PC-9 (cell line): ENCODE results near the gene UVRAG. TPM values are rescaled to one million over a fixed set of nuclear protein-coding genes. Genes with fewer than 3 reads are reported as not detected.

ENCODE experiments used
- BruUV-seq: library from RNA; stranded (reverse); fragments of 400-500 nt; replicated peaks from 2 replicates; lab custom pipeline; 2021; lab: Mats Ljungman, UMichigan
- CTCF ChIA-PET: fragments of 300-600 bp; sonication (Branson Sonifier 250); formaldehyde crosslinking; loops from one replicate; lab custom pipeline; 2022; ENCODE audit warnings: antibody characterized with exemption; lab: Charles Lee
- POLR2A ChIA-PET: fragments of 300-600 bp; sonication (Branson Sonifier 250); formaldehyde crosslinking; loops from one replicate; lab custom pipeline; 2022; ENCODE audit warnings: antibody characterized with exemption; ENCODE audit not compliant: unreplicated experiment; lab: Charles Lee
- DNase-seq, 2 experiments: peaks; one replicate each; pipeline versions ENCODE4 v3.0.0 to v3.0.0-alpha.2; 2015 to 2022; ENCODE audit warnings: mixed read lengths in 1 of 2
- H2AFZ ChIP-seq: fragments of 200-600 bp; sonication (generic); 2 replicates; pipeline ENCODE4 v1.8.1; 2017; ENCODE audit warnings: antibody characterized with exemption
- H3F3A ChIP-seq: fragments of 200-600 bp; sonication (generic); 2 replicates; pipeline ENCODE4 v1.8.1; 2017; ENCODE audit warnings: antibody characterized with exemption, mild to moderate bottlenecking, low read depth; ENCODE audit not compliant: insufficient read depth
- H3K27ac ChIP-seq: fragments of 200-600 bp; sonication (generic); 2 replicates; pipeline ENCODE4 v1.6.1; 2016; ENCODE audit warnings: mixed run types
- H3K27me3 ChIP-seq: fragments of 200-600 bp; sonication (generic); 2 replicates; pipeline ENCODE4 v1.6.1; 2016; ENCODE audit warnings: low read depth, mixed run types; ENCODE audit not compliant: insufficient read depth
- H3K36me3 ChIP-seq: fragments of 200-600 bp; sonication (generic); 2 replicates; pipeline ENCODE4 v1.6.1; 2016; ENCODE audit warnings: low read depth, mixed run types
- H3K4me1 ChIP-seq: fragments of 200-600 bp; sonication (generic); replicated peaks from 2 replicates; pipeline ENCODE4 v1.6.1; 2016; ENCODE audit warnings: mixed run types; ENCODE audit not compliant: insufficient read depth
- H3K4me2 ChIP-seq: fragments of 200-600 bp; sonication (generic); 2 replicates; pipeline ENCODE4 v1.6.1; 2017; ENCODE audit warnings: mixed run types
- H3K4me3 ChIP-seq: fragments of 200-600 bp; sonication (generic); 2 replicates; pipeline ENCODE4 v1.6.1; 2016; ENCODE audit warnings: mixed run types
- H3K79me2 ChIP-seq: fragments of 200-600 bp; sonication (generic); 2 replicates; pipeline ENCODE4 v1.6.1; 2017; ENCODE audit warnings: low read depth, mixed run types
- H3K9me2 ChIP-seq: fragments of 200-600 bp; sonication (generic); 2 replicates; pipeline ENCODE4 v1.8.1; 2017; ENCODE audit warnings: mild to moderate bottlenecking; ENCODE audit not compliant: insufficient read depth
- H3K9me3 ChIP-seq: fragments of 200-600 bp; sonication (generic); 2 replicates; pipeline ENCODE4 v1.8.1; 2016; ENCODE audit warnings: low read depth; ENCODE audit not compliant: insufficient read depth
- H4K20me1 ChIP-seq: fragments of 200-600 bp; sonication (generic); 2 replicates; pipeline ENCODE4 v1.8.1; 2017; ENCODE audit not compliant: insufficient read depth
- EZH2 ChIP-seq: fragments of 200-600 bp; sonication (generic); IDR thresholded peaks from 2 replicates; pipeline ENCODE4 v1.8.0; 2017; ENCODE audit warnings: antibody characterized with exemption, low read depth
- intact Hi-C: fragments of 100-400 bp; cut with micrococcal nuclease; formaldehyde crosslinking; loops from one replicate; pipeline ENCODE4 v1.10.0; 2022; ENCODE audit not compliant: unreplicated experiment
- total RNA-seq: library from RNA; stranded (reverse); gene quantifications from 2 replicates; pipeline ENCODE4 v1.2.3, GENCODE V29; 2021
- TF ChIP-seq, protein P1 (sequence below): fragments of 200-600 bp; sonication (generic); conservative IDR thresholded peaks from 2 replicates; pipeline ENCODE4 v1.6.1; 2017; ENCODE audit warnings: mixed run types, antibody characterized with exemption, mild to moderate bottlenecking, moderate library complexity

Gene UVRAG
- total RNA-seq, 1 experiment from 2014 or later: 20.4 TPM

GRCh38 chr11:75801362-75802020 lies 13.5 kb upstream of the UVRAG start:
- H3K79me2 ChIP-seq: no peaks in the 10 kb centered on the region
- H3K4me2 ChIP-seq: no peak overlapping the region
- no peak overlapping the region for H3K27ac ChIP-seq
- H3K27me3 ChIP-seq: no peaks in the 10 kb centered on the region
- DNase-seq: no peak
- H3K4me3 ChIP-seq: no peak overlapping the region
- H3F3A ChIP-seq: peaks cover 5% of the 10 kb centered on the region; the same call in 1 of the 2 replicates
- ChIA-PET POLR2A (no interaction called here), CTCF (no interaction called here)
- H3K9me2 ChIP-seq: no peaks in the 10 kb centered on the region
- no TSS peak for BruUV-seq
- H2AFZ ChIP-seq: no peak overlapping the region
- H3K9me3 ChIP-seq: no peaks in the 10 kb centered on the region
- intact Hi-C loops: loop anchor here (2.0 to 5.0 kb wide), 7 partner anchors 79 to 414 kb away; partner anchors contain the start of gene WNT11
- H4K20me1 ChIP-seq: no peaks in the 10 kb centered on the region
- no peaks in the 10 kb centered on the region for H3K36me3 ChIP-seq
- TF ChIP-seq, protein P1, sequence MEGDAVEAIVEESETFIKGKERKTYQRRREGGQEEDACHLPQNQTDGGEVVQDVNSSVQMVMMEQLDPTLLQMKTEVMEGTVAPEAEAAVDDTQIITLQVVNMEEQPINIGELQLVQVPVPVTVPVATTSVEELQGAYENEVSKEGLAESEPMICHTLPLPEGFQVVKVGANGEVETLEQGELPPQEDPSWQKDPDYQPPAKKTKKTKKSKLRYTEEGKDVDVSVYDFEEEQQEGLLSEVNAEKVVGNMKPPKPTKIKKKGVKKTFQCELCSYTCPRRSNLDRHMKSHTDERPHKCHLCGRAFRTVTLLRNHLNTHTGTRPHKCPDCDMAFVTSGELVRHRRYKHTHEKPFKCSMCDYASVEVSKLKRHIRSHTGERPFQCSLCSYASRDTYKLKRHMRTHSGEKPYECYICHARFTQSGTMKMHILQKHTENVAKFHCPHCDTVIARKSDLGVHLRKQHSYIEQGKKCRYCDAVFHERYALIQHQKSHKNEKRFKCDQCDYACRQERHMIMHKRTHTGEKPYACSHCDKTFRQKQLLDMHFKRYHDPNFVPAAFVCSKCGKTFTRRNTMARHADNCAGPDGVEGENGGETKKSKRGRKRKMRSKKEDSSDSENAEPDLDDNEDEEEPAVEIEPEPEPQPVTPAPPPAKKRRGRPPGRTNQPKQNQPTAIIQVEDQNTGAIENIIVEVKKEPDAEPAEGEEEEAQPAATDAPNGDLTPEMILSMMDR: no peak
- TF ChIP-seq EZH2: no peak
- H3K4me1 ChIP-seq: peaks cover 14% of the 10 kb centered on the region

GRCh38 chr11:75802021-75802912 lies 12.7 kb upstream of the UVRAG start:
- POLR2A ChIA-PET: interaction anchor here (0.6 kb wide), 2 partner anchors 81 to 407 kb away, joined by 3 to 4 read pairs; no protein-coding TSS in a partner anchor
- Histone ChIP-seq H3K9me2 (no peaks in the 10 kb centered on the region), H3K79me2 (no peaks in the 10 kb centered on the region), H3K4me3 (no peak overlapping the region), H3F3A (peaks cover 5% of the 10 kb centered on the region; the same call in 1 of the 2 replicates), H4K20me1 (no peaks in the 10 kb centered on the region), H3K4me2 (no peak overlapping the region), H2AFZ (no peak overlapping the region), H3K4me1 (peaks cover 8% of the 10 kb centered on the region), H3K36me3 (no peaks in the 10 kb centered on the region), H3K27ac (no peak overlapping the region), H3K9me3 (no peaks in the 10 kb centered on the region), H3K27me3 (no peaks in the 10 kb centered on the region)
- TF ChIP-seq, protein P1: no peak
- TF ChIP-seq EZH2: no peak
- intact Hi-C loops: loop anchor here (2.0 to 5.0 kb wide), 7 partner anchors 80 to 415 kb away; partner anchors contain the start of gene WNT11
- CTCF ChIA-PET: interaction anchor here (1.5 to 2.1 kb wide), 2 partner anchors 12 to 66 kb away, joined by 7 read pairs; no protein-coding TSS in a partner anchor
- DNase-seq: no peak
- BruUV-seq: no TSS peak
